DLD1 (cell line): ENCODE data around the gene RPN2.

Experiments
- in situ Hi-C: cut with HindIII; loops from 2 replicates; pipeline ENCODE4 v1.10.0; 2017; ENCODE audit warnings: low sequenced_read_pairs

RPN2 gene

GRCh38 chr20:37179683-37180524 is 774 bp downstream of the RPN2 start:
- in situ Hi-C loops = no loop called here

GRCh38 chr20:37185686-37186085 is 6.6 kb downstream of the RPN2 start:
- in situ Hi-C loops = no loop called here

- in situ Hi-C loops = no loop called here
These were observed 9.7 kb downstream of the RPN2 start for GRCh38 chr20:37188787-37189186.

- in situ Hi-C loops = no loop called here
These were observed 10.4 kb downstream of the RPN2 start for GRCh38 chr20:37189416-37190016.

GRCh38 chr20:37190354-37191112 is 11.4 kb downstream of the RPN2 start:
- in situ Hi-C loops = no loop called here

- in situ Hi-C loops = no loop called here
These were observed 13.2 kb downstream of the RPN2 start for GRCh38 chr20:37192137-37192854.

- in situ Hi-C loops = no loop called here
These were observed 14.1 kb downstream of the RPN2 start for GRCh38 chr20:37193226-37193625.

GRCh38 chr20:37193821-37194220 is 14.7 kb downstream of the RPN2 start:
- in situ Hi-C loops = no loop called here

GRCh38 chr20:37194621-37195417 is 15.7 kb downstream of the RPN2 start:
- in situ Hi-C loops = no loop called here

GRCh38 chr20:37198932-37199660 is 20.0 kb downstream of the RPN2 start:
- in situ Hi-C loops = no loop called here

GRCh38 chr20:37200376-37200775 is 21.2 kb downstream of the RPN2 start:
- in situ Hi-C loops = loop anchor here (5.0 kb wide), 1 partner anchor 52 kb away; no protein-coding TSS in a partner anchor

GRCh38 chr20:37200926-37201826 is 22.0 kb downstream of the RPN2 start:
- in situ Hi-C loops = loop anchor here (5.0 kb wide), 1 partner anchor 51 kb away; no protein-coding TSS in a partner anchor

GRCh38 chr20:37201827-37202162 is 22.7 kb downstream of the RPN2 start:
- in situ Hi-C loops = loop anchor here (5.0 kb wide), 1 partner anchor 51 kb away; no protein-coding TSS in a partner anchor

GRCh38 chr20:37202267-37202943 is 23.3 kb downstream of the RPN2 start:
- in situ Hi-C loops = loop anchor here (5.0 kb wide), 1 partner anchor 50 kb away; no protein-coding TSS in a partner anchor

- in situ Hi-C loops = loop anchor here (5.0 kb wide), 1 partner anchor 48 kb away; no protein-coding TSS in a partner anchor
These were observed 24.9 kb downstream of the RPN2 start for GRCh38 chr20:37204056-37204455.

GRCh38 chr20:37205130-37205529 is 26.0 kb downstream of the RPN2 start:
- in situ Hi-C loops = no loop called here

GRCh38 chr20:37205794-37206193 is 26.7 kb downstream of the RPN2 start:
- in situ Hi-C loops = no loop called here

- in situ Hi-C loops = no loop called here
These were observed 28.0 kb downstream of the RPN2 start for GRCh38 chr20:37207171-37207570.
